Measurements from ENCODE around the gene DOCK4. TPM values are rescaled to one million over a fixed set of nuclear protein-coding genes. Genes with fewer than 3 reads are reported as not detected.

The DOCK4 gene
- total RNA-seq, 1 donor from 2014 or later = 0.73 TPM

DNA sequence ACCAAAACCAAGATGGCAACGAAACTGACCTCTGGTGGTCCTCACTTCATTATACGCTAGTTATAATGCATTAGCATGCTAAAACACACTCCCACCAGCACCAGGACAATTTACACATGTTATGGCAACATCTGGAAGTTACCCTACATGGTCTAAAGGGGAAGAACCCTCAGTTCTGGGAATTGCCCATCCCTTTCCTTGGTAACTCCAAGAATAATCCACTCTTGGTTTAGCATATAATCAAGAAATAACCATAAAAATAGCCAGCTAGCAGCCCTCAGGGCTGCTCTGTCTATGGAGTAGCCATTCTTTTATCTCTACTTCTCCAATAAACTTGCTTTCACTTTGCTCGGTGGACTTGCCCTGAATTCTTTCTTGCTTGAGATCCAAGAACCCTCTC, 191.1 kb downstream of the DOCK4 start:
- ChIA-PET CTCF (no interaction called here), POLR2A (no interaction called here)
- intact Hi-C loops (cut with micrococcal nuclease) = no loop called here
- no peak for ATAC-seq (ENCODE audit: low read depth)
- Mint-ChIP-seq H3K9me3 (no peaks in the 10 kb centered on the region), H3K4me1 (no peaks in the 10 kb centered on the region), H3K27ac (no peak overlapping the region), H3K36me3 (ENCODE audit: low read depth) (no peaks in the 10 kb centered on the region), H3K4me3 (no peak overlapping the region), H3K27me3 (peaks cover 5% of the 10 kb centered on the region)
- TF ChIP-seq, protein P1, sequence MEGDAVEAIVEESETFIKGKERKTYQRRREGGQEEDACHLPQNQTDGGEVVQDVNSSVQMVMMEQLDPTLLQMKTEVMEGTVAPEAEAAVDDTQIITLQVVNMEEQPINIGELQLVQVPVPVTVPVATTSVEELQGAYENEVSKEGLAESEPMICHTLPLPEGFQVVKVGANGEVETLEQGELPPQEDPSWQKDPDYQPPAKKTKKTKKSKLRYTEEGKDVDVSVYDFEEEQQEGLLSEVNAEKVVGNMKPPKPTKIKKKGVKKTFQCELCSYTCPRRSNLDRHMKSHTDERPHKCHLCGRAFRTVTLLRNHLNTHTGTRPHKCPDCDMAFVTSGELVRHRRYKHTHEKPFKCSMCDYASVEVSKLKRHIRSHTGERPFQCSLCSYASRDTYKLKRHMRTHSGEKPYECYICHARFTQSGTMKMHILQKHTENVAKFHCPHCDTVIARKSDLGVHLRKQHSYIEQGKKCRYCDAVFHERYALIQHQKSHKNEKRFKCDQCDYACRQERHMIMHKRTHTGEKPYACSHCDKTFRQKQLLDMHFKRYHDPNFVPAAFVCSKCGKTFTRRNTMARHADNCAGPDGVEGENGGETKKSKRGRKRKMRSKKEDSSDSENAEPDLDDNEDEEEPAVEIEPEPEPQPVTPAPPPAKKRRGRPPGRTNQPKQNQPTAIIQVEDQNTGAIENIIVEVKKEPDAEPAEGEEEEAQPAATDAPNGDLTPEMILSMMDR (IDR thresholded peaks at IDR 0.05) = no peak
- DNase-seq = no peak

DNA sequence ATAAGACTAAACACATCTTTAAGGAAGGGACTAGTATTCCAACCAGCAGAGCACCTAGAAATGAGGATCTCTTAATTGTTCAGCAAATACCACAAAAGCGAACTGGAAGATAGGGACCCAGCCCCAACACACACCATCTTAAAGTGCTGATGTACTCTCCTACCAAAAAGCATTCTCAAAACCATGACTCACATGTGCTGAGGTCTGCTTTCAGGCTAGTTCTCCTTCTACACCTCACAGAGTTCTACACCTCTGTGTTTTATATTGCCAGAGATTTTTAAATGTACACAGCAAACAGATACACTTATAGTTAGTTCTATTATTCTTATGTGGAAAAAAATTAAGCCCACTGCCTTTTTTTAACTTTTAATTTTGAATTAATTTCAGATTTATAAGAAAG, 191.9 kb downstream of the DOCK4 start:
- ChIA-PET CTCF (no interaction called here), POLR2A (no interaction called here)
- Mint-ChIP-seq H3K27me3 (peaks cover 5% of the 10 kb centered on the region), H3K27ac (no peak overlapping the region), H3K9me3 (no peaks in the 10 kb centered on the region), H3K36me3 (ENCODE audit: low read depth) (no peaks in the 10 kb centered on the region), H3K4me1 (no peaks in the 10 kb centered on the region), H3K4me3 (no peak overlapping the region)
- TF ChIP-seq, protein P1 (IDR thresholded peaks at IDR 0.05) = no peak
- ATAC-seq (ENCODE audit: low read depth) (no peak), DNase-seq (no peak)
- intact Hi-C loops (cut with micrococcal nuclease) = no loop called here

DNA sequence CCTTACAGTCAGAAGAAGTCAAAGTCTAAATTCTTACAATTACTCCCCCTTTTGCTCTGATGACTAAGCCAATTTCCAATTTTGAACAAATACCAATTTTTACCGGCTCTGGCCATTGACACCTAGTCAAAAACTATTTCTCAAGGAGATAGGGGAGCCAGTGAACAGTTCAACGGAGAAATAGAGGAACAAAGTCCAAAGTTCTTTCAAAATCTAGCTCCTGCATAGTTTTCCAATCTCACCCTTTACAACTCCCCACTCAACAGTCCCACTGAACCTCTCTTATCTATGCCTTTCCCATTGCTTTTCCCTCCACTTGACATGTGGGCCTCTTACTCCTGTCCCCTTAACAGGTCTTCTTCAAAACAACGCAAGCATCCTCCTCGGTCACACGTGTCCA, 192.9 kb downstream of the DOCK4 start:
- Mint-ChIP-seq H3K27ac (no peak overlapping the region), H3K9me3 (no peaks in the 10 kb centered on the region), H3K27me3 (peaks cover 4% of the 10 kb centered on the region), H3K4me1 (no peaks in the 10 kb centered on the region), H3K36me3 (ENCODE audit: low read depth) (no peaks in the 10 kb centered on the region), H3K4me3 (no peak overlapping the region)
- no peak for DNase-seq
- TF ChIP-seq, protein P1 (IDR thresholded peaks at IDR 0.05) = no peak
- POLR2A ChIA-PET = no interaction called here
- intact Hi-C loops (cut with micrococcal nuclease) = no loop called here
- CTCF ChIA-PET = no interaction called here
- ATAC-seq (ENCODE audit: low read depth) = no peak

DNA sequence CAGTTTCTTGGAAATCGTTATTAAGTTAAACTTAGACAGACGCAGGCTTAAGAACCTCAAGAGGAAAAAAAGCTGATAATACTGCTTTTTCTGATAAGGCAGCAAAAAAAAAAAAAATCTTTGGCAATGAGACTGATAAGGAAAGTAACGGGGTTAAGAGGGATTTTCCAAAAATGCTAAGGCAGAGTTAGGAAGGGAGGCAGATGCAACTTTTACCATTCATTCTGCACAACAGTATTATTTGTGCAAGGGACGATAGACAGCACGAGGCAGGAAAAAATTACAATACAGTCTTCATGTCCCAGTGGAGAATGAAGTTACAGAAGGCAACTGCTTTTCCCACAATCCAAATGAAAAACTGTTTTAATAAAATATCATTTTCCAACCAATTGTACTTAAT, 194.0 kb downstream of the DOCK4 start:
- Mint-ChIP-seq H3K27ac (no peak overlapping the region), H3K36me3 (ENCODE audit: low read depth) (no peaks in the 10 kb centered on the region), H3K9me3 (no peaks in the 10 kb centered on the region), H3K4me1 (no peaks in the 10 kb centered on the region), H3K27me3 (peaks cover 4% of the 10 kb centered on the region), H3K4me3 (no peak overlapping the region)
- intact Hi-C loops (cut with micrococcal nuclease) = no loop called here
- DNase-seq (no peak), ATAC-seq (ENCODE audit: low read depth) (no peak)
- ChIA-PET CTCF (no interaction called here), POLR2A (no interaction called here)
- TF ChIP-seq, protein P1 (IDR thresholded peaks at IDR 0.05) = no peak

DNA sequence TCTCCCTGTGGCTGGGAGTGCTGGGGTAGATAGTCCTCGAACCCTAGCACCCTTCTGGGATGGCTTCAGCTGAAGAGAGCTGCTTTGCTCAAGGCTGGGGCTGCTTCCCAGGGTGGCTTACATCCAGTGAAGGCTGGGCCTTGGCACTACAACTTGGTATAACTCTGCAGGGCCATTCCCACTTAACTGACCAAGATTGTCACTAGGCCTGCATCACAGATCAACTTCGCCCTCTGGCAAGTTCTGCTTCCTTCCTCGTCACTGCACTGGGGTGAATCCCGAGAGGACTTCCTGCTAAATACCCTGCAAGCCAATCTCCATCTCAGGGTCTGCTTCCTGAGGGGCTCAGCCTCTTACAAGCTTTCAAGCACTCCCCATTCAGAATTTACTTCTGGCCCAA, 195.2 kb downstream of the DOCK4 start:
- TF ChIP-seq, protein P1 (IDR thresholded peaks at IDR 0.05) = no peak
- H3K9me3 Mint-ChIP-seq = no peaks in the 10 kb centered on the region
- peaks cover 4% of the 10 kb centered on the region for H3K27me3 Mint-ChIP-seq
- intact Hi-C loops (cut with micrococcal nuclease) = no loop called here
- no peak for DNase-seq
- ATAC-seq (ENCODE audit: low read depth) = no peak
- ChIA-PET CTCF (no interaction called here), POLR2A (no interaction called here)
- H3K36me3 Mint-ChIP-seq (ENCODE audit: low read depth) = no peaks in the 10 kb centered on the region
- H3K4me3 Mint-ChIP-seq = no peak overlapping the region
- H3K27ac Mint-ChIP-seq = no peak overlapping the region
- H3K4me1 Mint-ChIP-seq = no peaks in the 10 kb centered on the region
